H1 (cell line): ENCODE results near the gene CHN2. TPM values are rescaled to one million over a fixed set of nuclear protein-coding genes. Genes with fewer than 3 reads are reported as not detected.

Experiments
- CTCF ChIA-PET: fragments of 300-600 bp; sonication (Branson Sonifier 250); formaldehyde crosslinking; loops from one replicate; lab custom pipeline; 2021; ENCODE audit not compliant: partially characterized antibody; lab: Charles Lee
- POLR2A ChIA-PET: fragments of 300-600 bp; sonication (Branson Sonifier 250); formaldehyde crosslinking; loops from one replicate; lab custom pipeline; 2021; ENCODE audit warnings: inconsistent platforms; ENCODE audit not compliant: partially characterized antibody; lab: Charles Lee
- DNase-seq, 2 experiments: peaks; one replicate each; pipeline versions ENCODE4 v3.0.0 to v3.0.0-alpha.2; 2010 to 2022; ENCODE audit warnings: low spot score in 2 of 2, low read depth in 1 of 2, mixed read lengths in 1 of 2
- FAIRE-seq: peaks from 2 replicates; lab custom pipeline; 2011; peaks lifted over from hg19 to GRCh38; lab: Jason Lieb, UNC
- H2AFZ ChIP-seq: 2 replicates; pipeline ENCODE4 v1.8.1; 2012; ENCODE audit warnings: low read length, inconsistent platforms
- H2AK5ac ChIP-seq: 2 replicates; pipeline ENCODE4 v1.6.1; 2013; ENCODE audit warnings: low read depth, low read length
- H2BK120ac ChIP-seq: replicated peaks from 2 replicates; pipeline ENCODE3; 2013; ENCODE audit warnings: low read depth, low read length, inconsistent platforms
- H2BK12ac ChIP-seq: 2 replicates; pipeline ENCODE4 v1.6.1; 2013; ENCODE audit warnings: low read depth, low read length
- H2BK15ac ChIP-seq: 2 replicates; pipeline ENCODE4 v1.6.1; 2013; ENCODE audit warnings: low read length
- H2BK20ac ChIP-seq: 2 replicates; pipeline ENCODE4 v1.6.1; 2013; ENCODE audit warnings: low read length
- H2BK5ac ChIP-seq: 2 replicates; pipeline ENCODE4 v1.6.1; 2013; ENCODE audit warnings: low read depth, low read length
- H3K14ac ChIP-seq: 2 replicates; pipeline ENCODE4 v1.6.1; 2013; ENCODE audit warnings: inconsistent platforms; ENCODE audit not compliant: insufficient read length
- H3K18ac ChIP-seq: 2 replicates; pipeline ENCODE4 v1.6.1; 2013; ENCODE audit warnings: low read length; ENCODE audit errors: extremely low read depth
- H3K23ac ChIP-seq: 2 replicates; pipeline ENCODE4 v1.6.1; 2013; ENCODE audit warnings: inconsistent platforms; ENCODE audit not compliant: insufficient read length
- H3K23me2 ChIP-seq: 2 replicates; pipeline ENCODE4 v1.6.1; 2013; ENCODE audit warnings: low read depth, low read length
- H3K27ac ChIP-seq: 2 replicates; pipeline ENCODE4 v1.6.1; 2011; ENCODE audit warnings: low read depth, low read length, inconsistent platforms
- H3K27me3 ChIP-seq, 4 experiments: replicated peaks in 1 of 4; 1 replicate in 1 of 4; 2 replicates in 3 of 4; pipeline versions ENCODE4 v1.6.1 to v1.8.1; 2011 to 2013; ENCODE audit warnings: low read length in 3 of 4, mild to moderate bottlenecking in 3 of 4, inconsistent platforms in 2 of 4, mixed read lengths in 2 of 4, moderate library complexity in 1 of 4; ENCODE audit not compliant: control insufficient read depth in 3 of 4, insufficient read depth in 3 of 4; ENCODE audit errors: extremely low read depth in 1 of 4
- H3K36me3 ChIP-seq, 4 experiments: 2 replicates each; pipeline versions ENCODE4 v1.6.1 to v1.8.1; 2011 to 2013; ENCODE audit warnings: mild to moderate bottlenecking in 4 of 4, low read length in 3 of 4, moderate library complexity in 2 of 4, control low read depth in 1 of 4, inconsistent platforms in 1 of 4; ENCODE audit not compliant: insufficient read depth in 4 of 4, control insufficient read depth in 2 of 4
- H3K4ac ChIP-seq: replicated peaks from 2 replicates; pipeline ENCODE3; 2013; ENCODE audit warnings: low read length, low read depth, mixed read lengths, inconsistent platforms; ENCODE audit not compliant: insufficient read length
- H3K4me1 ChIP-seq, 4 experiments: replicated peaks in 1 of 4; 1 replicate in 1 of 4; 2 replicates in 3 of 4; pipeline versions ENCODE4 v1.6.1 to v1.8.1; 2011 to 2013; ENCODE audit warnings: low read length in 3 of 4, inconsistent platforms in 2 of 4, mixed read lengths in 1 of 4; ENCODE audit not compliant: insufficient read depth in 4 of 4, control insufficient read depth in 3 of 4
- H3K4me2 ChIP-seq, 2 experiments: 2 replicates each; pipeline versions ENCODE4 v1.6.1 to v1.8.1; 2011 to 2013; ENCODE audit warnings: low read depth in 2 of 2, low read length in 2 of 2, control low read depth in 1 of 2, inconsistent platforms in 1 of 2, mild to moderate bottlenecking in 1 of 2; ENCODE audit not compliant: insufficient read depth in 1 of 2
- H3K4me3 ChIP-seq, 4 experiments: fragments of 200-600, 300-600 bp in 1 of 4; sonication (generic), shearing (Covaris generic), sonication (Bioruptor Twin) in 1 of 4; 2 replicates each; pipeline versions ENCODE4 v1.5.1 to v1.8.1; 2011 to 2016; ENCODE audit warnings: low read length in 4 of 4, low read depth in 3 of 4, control low read depth in 2 of 4, inconsistent platforms in 2 of 4, mild to moderate bottlenecking in 2 of 4, mixed read lengths in 1 of 4, moderate library complexity in 1 of 4; ENCODE audit not compliant: insufficient read depth in 2 of 4; ENCODE audit errors: extremely low read depth in 1 of 4
- H3K56ac ChIP-seq: replicated peaks from 2 replicates; pipeline ENCODE3; 2013; ENCODE audit warnings: low read depth, mild to moderate bottlenecking, mixed read lengths, low read length, inconsistent platforms; ENCODE audit not compliant: insufficient read length
- H3K79me1 ChIP-seq: 2 replicates; pipeline ENCODE4 v1.6.1; 2013; ENCODE audit warnings: low read depth, low read length, control low read depth
- H3K79me2 ChIP-seq, 2 experiments: 2 replicates each; pipeline versions ENCODE4 v1.6.1 to v1.8.1; 2012 to 2013; ENCODE audit warnings: low read length in 2 of 2, mild to moderate bottlenecking in 2 of 2, inconsistent platforms in 1 of 2; ENCODE audit not compliant: insufficient read depth in 2 of 2, control insufficient read depth in 1 of 2
- H3K9ac ChIP-seq, 4 experiments: replicated peaks in 1 of 4; 1 replicate in 1 of 4; 2 replicates in 3 of 4; pipeline versions ENCODE4 v1.6.1 to v1.8.1; 2011 to 2013; ENCODE audit warnings: low read depth in 3 of 4, low read length in 3 of 4, control low read depth in 2 of 4, mild to moderate bottlenecking in 2 of 4, moderate library complexity in 2 of 4, inconsistent platforms in 1 of 4; ENCODE audit errors: extremely low read depth in 1 of 4
- H3K9me3 ChIP-seq, 2 experiments: 2 replicates each; pipeline versions ENCODE4 v1.6.1 to v1.8.1; 2012 to 2013; ENCODE audit warnings: mild to moderate bottlenecking in 2 of 2, moderate library complexity in 2 of 2, control low read depth in 1 of 2, inconsistent platforms in 1 of 2, low read depth in 1 of 2, low read length in 1 of 2, mixed read lengths in 1 of 2; ENCODE audit not compliant: insufficient read depth in 2 of 2
- H4K20me1 ChIP-seq, 2 experiments: replicated peaks in 1 of 2; 2 replicates each; pipeline versions ENCODE3 to v1.8.1; 2011 to 2013; ENCODE audit warnings: inconsistent platforms in 2 of 2, low read length in 2 of 2, mild to moderate bottlenecking in 1 of 2; ENCODE audit not compliant: insufficient read depth in 2 of 2, control insufficient read depth in 1 of 2
- H4K5ac ChIP-seq: 2 replicates; pipeline ENCODE4 v1.6.1; 2013; ENCODE audit warnings: low read length, low read depth, mixed read lengths, inconsistent platforms; ENCODE audit not compliant: insufficient read length
- H4K8ac ChIP-seq: 2 replicates; pipeline ENCODE4 v1.8.0; 2013; ENCODE audit warnings: mild to moderate bottlenecking, moderate library complexity, low read length, inconsistent platforms; ENCODE audit not compliant: insufficient read depth; ENCODE audit errors: extremely low read depth
- H4K91ac ChIP-seq: replicated peaks from 2 replicates; pipeline ENCODE3; 2013; ENCODE audit warnings: low read length, mixed read lengths, inconsistent platforms; ENCODE audit not compliant: insufficient read length
- TBP ChIP-seq: IDR thresholded peaks from 2 replicates; pipeline ENCODE4 v1.6.1; 2011; ENCODE audit warnings: low read depth, low read length, improper control_type of control experiment
- WGBS, 2 experiments: shearing (Covaris generic) in 1 of 2; methylation state at CpG; one replicate each; pipeline versions ENCODE4 v1.1.6 to v1.1.7; 2013 to 2015; ENCODE audit warnings: low lambda C conversion rate in 2 of 2, mixed read lengths in 2 of 2, inconsistent platforms in 1 of 2, low coverage in 1 of 2, missing lambda C conversion rate in 1 of 2; ENCODE audit not compliant: insufficient replicate concordance in 2 of 2, insufficient coverage in 1 of 2, insufficient read length in 1 of 2; ENCODE audit errors: extremely low coverage in 1 of 2, missing lambda C conversion rate in 1 of 2; 5-methylcytosine and 5-hydroxymethylcytosine counted together
- polyA plus RNA-seq, 7 experiments: library from polyadenylated mRNA; depleted of rRNA in 3 of 7; stranded (reverse) in 5 of 7; unstranded in 2 of 7; fragments of >200 nt in 5 of 7; fragments of 200-250 nt in 2 of 7; gene quantifications; 1 replicate in 5 of 7; 2 replicates in 1 of 7; 4 replicates in 1 of 7; pipeline versions ENCODE4 v1.2.1 to v1.2.3, GENCODE V29; 2011 to 2013; ENCODE audit warnings: missing spikeins in 2 of 7, mixed read lengths in 2 of 7
- total RNA-seq: library from RNA; stranded (reverse); fragmentation: NEBNext Ultra II Directional; extraction: Animal tissue kit (Norgen Biotek cat#: 25700); gene quantifications from 2 replicates; pipeline ENCODE4 v1.2.1, GENCODE V29; 2021

Gene CHN2
- total and polyA plus RNA-seq, 2 of the 8 experiments (the other 6 are each of a cell fraction or from before 2014, with no cell fraction given) = 2.9 to 4.8 TPM

DNA sequence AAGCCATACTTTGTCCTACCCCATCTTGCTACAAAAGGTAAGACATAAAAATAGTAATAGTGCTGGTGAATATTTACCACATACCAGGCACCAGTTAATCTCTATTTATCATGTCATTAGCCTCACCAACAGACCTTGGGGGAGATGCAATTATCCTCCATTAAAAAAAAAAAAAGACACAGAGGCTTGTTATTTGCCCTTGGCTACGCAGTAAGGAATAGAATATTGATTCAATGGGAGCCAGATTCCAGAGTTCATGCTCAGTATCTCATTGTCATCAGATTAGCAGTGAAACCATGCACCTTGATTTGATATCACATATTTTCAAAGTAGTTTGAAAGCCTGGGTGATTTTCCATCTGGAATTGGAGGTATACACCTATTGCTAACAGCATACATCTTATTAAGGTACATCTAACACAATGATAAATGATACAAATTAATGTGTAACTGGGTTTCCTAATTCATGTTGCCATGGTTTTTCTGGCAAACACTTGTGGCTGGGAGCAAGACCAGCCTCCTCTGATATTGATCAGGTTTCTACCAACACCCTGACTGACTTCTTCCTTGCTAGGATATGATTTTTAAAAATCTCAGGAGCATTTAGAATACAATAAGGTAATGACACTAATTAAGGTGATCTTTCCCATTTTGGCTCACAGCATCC, 301.9 kb downstream of the CHN2 start:
- no peaks in the 10 kb centered on the region for H3K9me3 ChIP-seq
- H3K23me2 ChIP-seq = no peaks in the 10 kb centered on the region; the same call in 1 of the 2 replicates
- H3K79me2 ChIP-seq = no peaks in the 10 kb centered on the region
- FAIRE-seq (no peak), DNase-seq (no peak)
- H3K18ac ChIP-seq = no peak overlapping the region
- no peak overlapping the region for H3K23ac ChIP-seq
- H3K27ac ChIP-seq = no peak overlapping the region
- H3K9ac ChIP-seq = no peak overlapping the region
- peak overlapping the region in 1 of 2 experiments; percentile 53; a peak in 1 of 4 replicates for H3K4me2 ChIP-seq
- H2BK120ac ChIP-seq = no peak overlapping the region
- no peak overlapping the region for H3K14ac ChIP-seq
- CTCF ChIA-PET = interaction anchor here (0.6 to 3.0 kb wide), 5 partner anchors 8 to 382 kb away, joined by 3 to 9 read pairs (median 3); no protein-coding TSS in a partner anchor
- H2AFZ ChIP-seq = no peak overlapping the region
- no peaks in the 10 kb centered on the region; a peak in 1 of 7 replicates for H3K27me3 ChIP-seq
- H3K4me3 ChIP-seq = no peak overlapping the region
- H2BK5ac ChIP-seq = no peak overlapping the region
- H3K56ac ChIP-seq = no peak overlapping the region
- H2BK20ac ChIP-seq = no peak overlapping the region
- no peak overlapping the region for H4K8ac ChIP-seq
- H4K91ac ChIP-seq = no peak overlapping the region
- POLR2A ChIA-PET = interaction anchor here (0.7 kb wide), 1 partner anchor 11 kb away, joined by 3 read pairs; no protein-coding TSS in a partner anchor
- no peaks in the 10 kb centered on the region for H3K79me1 ChIP-seq
- no peaks in the 10 kb centered on the region for H4K20me1 ChIP-seq
- H2AK5ac ChIP-seq = no peak overlapping the region
- WGBS, 2 experiments = 100% methylated on average over 1 of the region's 1 CpG; no CpG with 5 or more reads in 1 of the 2 experiments
- H3K36me3 ChIP-seq = no peaks in the 10 kb centered on the region
- no peak overlapping the region for H3K4ac ChIP-seq
- H4K5ac ChIP-seq = no peak overlapping the region
- H2BK12ac ChIP-seq = no peak overlapping the region
- no peak overlapping the region for H2BK15ac ChIP-seq
- peaks cover 2 to 11% (median 9%) of the 10 kb centered on the region in 4 experiments; a peak in 5 of 7 replicates for H3K4me1 ChIP-seq
- TF ChIP-seq TBP = no peak
